SK-N-SH (cell line): Measurements from ENCODE around the gene HECTD3. TPM values are rescaled to one million over a fixed set of nuclear protein-coding genes. Genes with fewer than 3 reads are reported as not detected.

Experiments used
- CTCF ChIA-PET: fragments of 300-600, 350-600 bp; formaldehyde crosslinking; extraction: SDS; loops from one replicate; lab custom pipeline; 2021; lab: Yijun Ruan, JAX
- POLR2A ChIA-PET: fragments of 350-600 bp; sonication (Branson Sonifier 250); formaldehyde crosslinking; extraction: SDS; loops from one replicate; lab custom pipeline; 2020; ENCODE audit warnings: antibody characterized with exemption, inconsistent platforms; lab: Yijun Ruan, JAX
- DNase-seq: peaks from one replicate; pipeline ENCODE4 v3.0.0; 2012
- H2AFZ ChIP-seq: fragments of 200-600 bp; sonication (generic); 2 replicates; pipeline ENCODE4 v1.8.1; 2016; ENCODE audit warnings: antibody characterized with exemption, mild to moderate bottlenecking, low read depth
- H3F3A ChIP-seq: fragments of 200-600 bp; sonication (generic); replicated peaks from 2 replicates; pipeline ENCODE3; 2016; ENCODE audit warnings: antibody characterized with exemption, mild to moderate bottlenecking; ENCODE audit not compliant: insufficient read depth
- H3K27ac ChIP-seq, 2 experiments: fragments of 200-500 bp in 1 of 2; fragments of 200-600 bp in 1 of 2; sonication (Bioruptor generic) in 1 of 2; sonication (generic), shearing (Covaris generic) in 1 of 2; 2 replicates each; pipeline versions ENCODE4 v1.5.1 to v1.6.1; 2014 to 2016; ENCODE audit warnings: low read depth in 2 of 2, inconsistent platforms in 1 of 2, low read length in 1 of 2, mild to moderate bottlenecking in 1 of 2, mixed read lengths in 1 of 2
- H3K27me3 ChIP-seq: fragments of 200-600 bp; sonication (generic), shearing (Covaris generic); 2 replicates; pipeline ENCODE4 v1.6.1; 2016; ENCODE audit warnings: mixed run types; ENCODE audit not compliant: insufficient read depth
- H3K36me3 ChIP-seq, 2 experiments: fragments of 200-500 bp in 1 of 2; fragments of 200-600 bp in 1 of 2; sonication (Bioruptor generic) in 1 of 2; sonication (generic) in 1 of 2; replicated peaks in 1 of 2; 2 replicates each; pipeline versions ENCODE3 to v1.5.1; 2014 to 2016; ENCODE audit warnings: low read length in 1 of 2, mild to moderate bottlenecking in 1 of 2; ENCODE audit not compliant: insufficient read depth in 2 of 2, control insufficient read depth in 1 of 2
- H3K4me1 ChIP-seq, 2 experiments: fragments of 200-500 bp in 1 of 2; fragments of 200-600 bp in 1 of 2; sonication (Bioruptor generic) in 1 of 2; sonication (generic), shearing (Covaris generic) in 1 of 2; 2 replicates each; pipeline versions ENCODE4 v1.5.1 to v1.6.1; 2014 to 2016; ENCODE audit warnings: low read depth in 1 of 2, low read length in 1 of 2, mixed run types in 1 of 2; ENCODE audit not compliant: insufficient read depth in 2 of 2, control insufficient read depth in 1 of 2
- H3K4me2 ChIP-seq: fragments of 200-600 bp; sonication (generic), shearing (Covaris generic); 2 replicates; pipeline ENCODE4 v1.6.1; 2017; ENCODE audit warnings: mixed run types
- H3K4me3 ChIP-seq, 2 experiments: fragments of 200-500 bp in 1 of 2; fragments of 200-600 bp in 1 of 2; sonication (Bioruptor generic) in 1 of 2; sonication (generic), shearing (Covaris generic) in 1 of 2; 2 replicates each; pipeline versions ENCODE4 v1.5.1 to v1.8.1; 2014 to 2016; ENCODE audit warnings: low read depth in 2 of 2, inconsistent platforms in 1 of 2, low read length in 1 of 2, mild to moderate bottlenecking in 1 of 2, mixed read lengths in 1 of 2, moderate library complexity in 1 of 2
- H3K79me2 ChIP-seq: fragments of 200-600 bp; sonication (generic); 2 replicates; pipeline ENCODE4 v1.8.1; 2017; ENCODE audit warnings: mild to moderate bottlenecking; ENCODE audit not compliant: insufficient read depth
- H3K9ac ChIP-seq: fragments of 200-600 bp; sonication (generic); 2 replicates; pipeline ENCODE4 v1.6.1; 2017; ENCODE audit warnings: mixed run types
- H3K9me2 ChIP-seq: fragments of 200-600 bp; sonication (generic); 2 replicates; pipeline ENCODE4 v1.6.1; 2017; ENCODE audit warnings: mixed run types
- H3K9me3 ChIP-seq: fragments of 200-600 bp; sonication (generic); 2 replicates; pipeline ENCODE4 v1.6.1; 2017; ENCODE audit warnings: mixed run types, mild to moderate bottlenecking, moderate library complexity
- H4K20me1 ChIP-seq: fragments of 200-600 bp; sonication (generic); 2 replicates; pipeline ENCODE4 v1.6.1; 2017; ENCODE audit warnings: mild to moderate bottlenecking, mixed run types; ENCODE audit not compliant: insufficient read depth
- CHD2 ChIP-seq: fragments of 150-350 bp; IDR thresholded peaks from 2 replicates; pipeline ENCODE4 v1.6.1; 2018; ENCODE audit warnings: low read length; ENCODE audit not compliant: partially characterized antibody
- ELF1 ChIP-seq: IDR thresholded peaks from 2 replicates; pipeline ENCODE4 v1.4.0; 2012
- EP300 ChIP-seq, 2 experiments: IDR thresholded peaks; 2 replicates each; pipeline versions ENCODE4 v1.4.0 to v1.6.1; 2012; ENCODE audit warnings: borderline replicate concordance in 1 of 2, low read depth in 1 of 2, low read length in 1 of 2
- EZH2phosphoT487 ChIP-seq: fragments of 200-600 bp; sonication (generic); IDR thresholded peaks from 2 replicates; pipeline ENCODE4 v1.6.1; 2017; ENCODE audit warnings: low read depth, mixed run types, mild to moderate bottlenecking, antibody characterized with exemption, moderate library complexity, borderline replicate concordance
- FOSL2 ChIP-seq: IDR thresholded peaks from 2 replicates; pipeline ENCODE4 v1.4.0; 2012; ENCODE audit warnings: low read depth, mild to moderate bottlenecking, moderate library complexity, borderline replicate concordance
- GABPA ChIP-seq: IDR thresholded peaks from 2 replicates; pipeline ENCODE4 v1.4.0; 2012; ENCODE audit warnings: low read depth, mild to moderate bottlenecking
- JUND ChIP-seq: IDR thresholded peaks from 2 replicates; pipeline ENCODE4 v1.4.0; 2012
- MEF2A ChIP-seq: IDR thresholded peaks from 2 replicates; pipeline ENCODE4 v1.4.0; 2012; ENCODE audit warnings: low read depth, borderline replicate concordance
- NFIC ChIP-seq: IDR thresholded peaks from 2 replicates; pipeline ENCODE4 v1.4.0; 2012; ENCODE audit warnings: borderline replicate concordance
- NRF1 ChIP-seq: IDR thresholded peaks from 2 replicates; pipeline ENCODE4 v1.6.1; 2012; ENCODE audit warnings: low read depth, mild to moderate bottlenecking, low read length
- PBX3 ChIP-seq: IDR thresholded peaks from 2 replicates; pipeline ENCODE4; 2012
- POLR2AphosphoS5 ChIP-seq: IDR thresholded peaks from 2 replicates; pipeline ENCODE4 v1.6.1; 2012; ENCODE audit warnings: low read depth, low read length
- REST ChIP-seq: IDR thresholded peaks from 2 replicates; pipeline ENCODE4 v1.6.1; 2012; ENCODE audit warnings: mild to moderate bottlenecking, low read depth, low read length, moderate library complexity
- SMC3 ChIP-seq: IDR thresholded peaks from 2 replicates; pipeline ENCODE4 v1.6.1; 2012; ENCODE audit warnings: low read depth, low read length, improper control_type of control experiment
- TAF1 ChIP-seq: IDR thresholded peaks from 2 replicates; pipeline ENCODE4 v1.6.1; 2012; ENCODE audit warnings: low read depth, mild to moderate bottlenecking, low read length, moderate library complexity, borderline replicate concordance
- TCF12 ChIP-seq: IDR thresholded peaks from 2 replicates; pipeline ENCODE4 v1.4.0; 2012
- TEAD4 ChIP-seq: IDR thresholded peaks from 2 replicates; pipeline ENCODE4 v1.4.0; 2012; ENCODE audit warnings: mild to moderate bottlenecking, borderline replicate concordance; ENCODE audit not compliant: insufficient read depth
- YY1 ChIP-seq: IDR thresholded peaks from 2 replicates; pipeline ENCODE4 v1.4.0; 2012; ENCODE audit warnings: low read depth, mild to moderate bottlenecking
- WGBS: methylation state at CpG from one replicate; pipeline ENCODE4 v1.1.6; 2017; ENCODE audit warnings: low lambda C conversion rate; 5-methylcytosine and 5-hydroxymethylcytosine counted together
- polyA plus RNA-seq, 3 experiments: library from polyadenylated mRNA; depleted of rRNA; stranded (reverse); fragments of >200 nt; gene quantifications; 2 replicates each; pipeline ENCODE4 v1.2.3, GENCODE V29; 2012
- TF ChIP-seq, protein P1 (sequence below): fragments of 150-350 bp; IDR thresholded peaks from 2 replicates; pipeline ENCODE4 v1.6.1; 2016; ENCODE audit warnings: mild to moderate bottlenecking, low read depth, low read length
- TF ChIP-seq, protein P2 (sequence below): IDR thresholded peaks from 2 replicates; pipeline ENCODE4 v1.4.0; 2012; ENCODE audit warnings: low read depth, borderline replicate concordance

Gene HECTD3
- polyA plus RNA-seq, 1 of the 3 experiments (the other 2 are of a cell fraction) = 39.3 TPM

DNA sequence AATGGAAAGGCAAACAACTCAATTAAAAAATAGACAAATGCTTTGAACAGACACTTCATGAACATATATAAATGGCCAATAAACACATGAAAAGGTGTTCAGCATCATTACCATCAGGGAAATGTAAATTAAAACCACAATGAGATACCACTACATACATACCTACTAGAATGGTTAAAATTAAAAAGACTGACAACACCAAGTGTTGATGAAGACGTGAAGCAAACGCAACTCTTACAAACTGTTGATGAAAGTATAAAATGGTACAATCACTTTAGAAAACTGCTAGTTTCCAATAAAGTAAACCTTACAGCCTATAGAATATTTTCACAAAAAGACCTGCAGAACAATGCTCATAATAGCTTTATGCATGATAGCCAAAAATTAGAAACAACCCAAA, 34.9 kb downstream of the HECTD3 start:
- Histone ChIP-seq H2AFZ (no peak overlapping the region), H3K9me2 (no peaks in the 10 kb centered on the region), H3K27ac (no peak overlapping the region), H3K9me3 (no peaks in the 10 kb centered on the region), H3F3A (peaks cover 4% of the 10 kb centered on the region), H3K79me2 (no peaks in the 10 kb centered on the region), H3K4me1 (no peaks in the 10 kb centered on the region), H3K9ac (no peak overlapping the region), H3K36me3 (peaks cover 10 to 34% of the 10 kb centered on the region in 2 experiments), H3K4me3 (no peak overlapping the region), H3K27me3 (no peaks in the 10 kb centered on the region), H3K4me2 (no peak overlapping the region), H4K20me1 (no peaks in the 10 kb centered on the region)
- no peak for DNase-seq
- POLR2A ChIA-PET = no interaction called here
- CTCF ChIA-PET = interaction anchor here (1.4 kb wide), 1 partner anchor 10 kb away, joined by 3 read pairs; the partner anchor contains the start of gene EIF2B3
- TF ChIP-seq POLR2AphosphoS5 (no peak), MEF2A (no peak), NFIC (no peak), NRF1 (no peak), JUND (no peak), CHD2 (no peak), YY1 (no peak), TAF1 (no peak), TEAD4 (no peak), REST (no peak), EP300 (IDR thresholded peaks at IDR 0.05; ENCODE audit: borderline replicate concordance in 1 of 2, low read depth in 1 of 2, low read length in 1 of 2) (no peak), ELF1 (no peak), SMC3 (no peak), FOSL2 (no peak), PBX3 (no peak), GABPA (no peak), TCF12 (no peak), EZH2phosphoT487 (no peak)
- TF ChIP-seq, protein P1, sequence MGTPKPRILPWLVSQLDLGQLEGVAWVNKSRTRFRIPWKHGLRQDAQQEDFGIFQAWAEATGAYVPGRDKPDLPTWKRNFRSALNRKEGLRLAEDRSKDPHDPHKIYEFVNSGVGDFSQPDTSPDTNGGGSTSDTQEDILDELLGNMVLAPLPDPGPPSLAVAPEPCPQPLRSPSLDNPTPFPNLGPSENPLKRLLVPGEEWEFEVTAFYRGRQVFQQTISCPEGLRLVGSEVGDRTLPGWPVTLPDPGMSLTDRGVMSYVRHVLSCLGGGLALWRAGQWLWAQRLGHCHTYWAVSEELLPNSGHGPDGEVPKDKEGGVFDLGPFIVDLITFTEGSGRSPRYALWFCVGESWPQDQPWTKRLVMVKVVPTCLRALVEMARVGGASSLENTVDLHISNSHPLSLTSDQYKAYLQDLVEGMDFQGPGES = no peak
- TF ChIP-seq, protein P2, sequence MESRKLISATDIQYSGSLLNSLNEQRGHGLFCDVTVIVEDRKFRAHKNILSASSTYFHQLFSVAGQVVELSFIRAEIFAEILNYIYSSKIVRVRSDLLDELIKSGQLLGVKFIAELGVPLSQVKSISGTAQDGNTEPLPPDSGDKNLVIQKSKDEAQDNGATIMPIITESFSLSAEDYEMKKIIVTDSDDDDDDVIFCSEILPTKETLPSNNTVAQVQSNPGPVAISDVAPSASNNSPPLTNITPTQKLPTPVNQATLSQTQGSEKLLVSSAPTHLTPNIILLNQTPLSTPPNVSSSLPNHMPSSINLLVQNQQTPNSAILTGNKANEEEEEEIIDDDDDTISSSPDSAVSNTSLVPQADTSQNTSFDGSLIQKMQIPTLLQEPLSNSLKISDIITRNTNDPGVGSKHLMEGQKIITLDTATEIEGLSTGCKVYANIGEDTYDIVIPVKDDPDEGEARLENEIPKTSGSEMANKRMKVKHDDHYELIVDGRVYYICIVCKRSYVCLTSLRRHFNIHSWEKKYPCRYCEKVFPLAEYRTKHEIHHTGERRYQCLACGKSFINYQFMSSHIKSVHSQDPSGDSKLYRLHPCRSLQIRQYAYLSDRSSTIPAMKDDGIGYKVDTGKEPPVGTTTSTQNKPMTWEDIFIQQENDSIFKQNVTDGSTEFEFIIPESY = no peak
- 100% methylated on average over 2 of the region's 2 CpGs for WGBS
